K562 treated with DMSO at 1 percent for 12 hours (cell line): ENCODE data around the gene PRR33. TPM values are rescaled to one million over a fixed set of nuclear protein-coding genes. Genes with fewer than 3 reads are reported as not detected.

Experiments
- total RNA-seq: library from RNA; unstranded; fragments of 300-600 nt; gene quantifications from 2 replicates; pipeline ENCODE4 v1.2.3, GENCODE V29; 2022; ENCODE audit not compliant: insufficient read depth

PRR33 gene
- not detected in 2 replicates for total RNA-seq

DNA sequence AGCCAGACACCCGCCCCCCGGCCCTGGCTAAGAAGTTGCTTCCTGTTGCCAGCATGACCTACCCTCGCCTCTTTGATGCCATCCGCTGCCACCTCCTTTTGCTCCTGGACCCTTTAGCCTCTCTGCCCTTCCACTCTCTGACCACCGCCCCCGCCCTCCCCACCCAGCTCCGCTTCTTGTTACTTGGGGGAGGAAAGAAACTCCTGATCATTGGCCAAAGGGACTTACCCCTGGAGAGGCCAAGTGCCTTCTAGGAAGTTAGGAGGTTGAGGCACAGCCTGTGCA is at the start of gene PRR33:
Gene PRR33 (minus strand): TSS at position 65 of the 285 bp plus-strand sequence. CDS start 1,311 bp downstream, outside the sequence.

DNA sequence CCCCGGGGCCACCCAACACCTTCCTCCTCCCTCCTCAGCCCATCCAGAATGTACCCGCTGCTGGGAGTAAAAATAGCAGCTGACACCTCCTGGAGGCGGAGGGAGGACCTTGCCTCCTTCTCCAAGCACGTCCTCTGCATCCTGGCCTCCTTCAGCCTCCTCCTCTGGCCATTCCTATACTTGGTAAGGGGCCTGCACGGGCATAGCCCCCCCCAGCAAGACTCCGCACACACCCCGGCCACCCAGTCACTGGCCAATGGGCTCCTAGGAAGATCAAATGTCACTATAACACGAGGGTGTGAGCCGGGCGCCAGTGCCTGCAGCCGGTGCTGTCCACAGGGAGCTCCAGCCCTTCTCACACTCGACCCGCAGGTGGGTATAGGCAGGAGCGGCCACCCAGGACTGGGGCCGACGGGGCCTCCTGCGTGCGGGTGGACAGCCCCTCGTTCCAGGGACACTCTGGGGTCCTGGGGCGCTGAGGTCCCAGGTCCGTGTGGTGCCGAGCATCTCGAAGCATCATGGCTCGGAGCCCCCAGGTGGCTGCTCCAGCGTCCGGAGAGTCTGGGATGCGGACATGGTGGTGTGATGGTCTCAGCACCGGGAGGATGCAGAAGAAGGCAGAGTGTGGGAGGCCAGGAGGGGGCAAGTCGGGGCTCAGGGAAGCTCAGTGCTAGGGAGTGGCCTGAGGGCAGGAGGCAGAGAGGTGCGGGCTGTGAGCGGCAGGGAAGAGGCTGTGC is 27.9 kb upstream of the PRR33 start, which contains the start of gene TNNT3:
Gene TNNT3 (plus strand): TSS at position 313 of the 737 bp plus-strand sequence. CDS start 3,172 bp downstream, outside the sequence.

GRCh38 chr11:1852877-1853276 is 38.8 kb downstream of the PRR33 start, which contains the start of gene LSP1:
LSP1 (plus strand) TSS chr11:1853084; CDS start chr11:1853145, 61 bp downstream.

DNA sequence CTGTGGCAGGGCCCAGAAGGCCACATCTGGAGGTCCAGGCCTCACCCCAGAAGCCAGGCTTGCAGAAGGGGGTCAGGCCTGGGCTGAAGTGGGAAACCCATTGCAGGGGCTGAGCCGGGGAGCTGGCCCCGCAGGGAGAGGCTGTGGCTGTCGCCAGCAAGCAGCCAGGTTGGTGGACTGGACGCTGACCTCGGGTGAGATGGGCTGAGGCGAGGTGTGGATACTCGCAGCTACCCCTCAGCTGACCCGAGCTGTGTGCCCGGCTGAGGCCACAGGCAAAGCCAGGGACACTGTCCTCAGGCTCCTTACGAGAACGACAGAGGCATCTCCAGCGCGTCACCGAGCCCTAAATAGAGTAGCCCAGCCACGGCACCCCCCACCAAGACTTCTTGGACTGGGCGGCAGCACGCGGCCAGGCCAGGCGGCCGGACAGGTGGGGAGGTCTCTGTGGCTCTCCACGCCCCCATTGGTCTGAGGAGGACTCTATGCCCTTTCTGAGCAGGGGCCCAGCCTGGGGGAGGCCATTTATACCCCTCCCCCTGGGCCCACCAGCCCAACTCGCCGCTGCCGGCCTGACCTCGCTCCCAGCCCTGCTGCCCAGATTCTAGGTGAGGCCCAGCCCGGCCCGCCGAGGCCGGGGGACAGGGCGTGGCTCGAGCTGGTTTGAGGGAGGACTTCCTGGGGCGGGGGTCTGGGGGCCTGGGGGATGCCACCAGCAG is 53.1 kb downstream of the PRR33 start, which contains the start of gene TNNI2:
Gene TNNI2 (plus strand): TSS at position 556 of the 719 bp plus-strand sequence. CDS start 716 bp downstream, outside the sequence.

Other genes with a start within 250 kb of the PRR33 start
- not detected in 2 replicates for gene KRTAP5-6, start 194.7 kb downstream of the PRR33 start, total RNA-seq
- gene IFITM10, start 141.3 kb downstream of the PRR33 start, total RNA-seq: 0.41 TPM in 1 of 2 replicates, not detected in the other
- gene CTSD, start 128.0 kb downstream of the PRR33 start, total RNA-seq: 308 and 351 TPM in 2 replicates
- gene SYT8, start 56.9 kb downstream of the PRR33 start, total RNA-seq: not detected in 2 replicates
- gene TNNI2, start 52.9 kb downstream of the PRR33 start, total RNA-seq: not detected in 2 replicates
- gene LSP1, start 38.8 kb downstream of the PRR33 start, total RNA-seq: not detected in 2 replicates
- not detected in 2 replicates for gene TNNT3, start 27.8 kb upstream of the PRR33 start, total RNA-seq
- gene MRPL23, start 55.4 kb upstream of the PRR33 start, total RNA-seq: 52.9 and 69.1 TPM in 2 replicates
- gene H19, start 105.9 kb upstream of the PRR33 start, total RNA-seq: 1.2 and 2.0 TPM in 2 replicates
- not detected in 2 replicates for gene IGF2, start 247.5 kb upstream of the PRR33 start, total RNA-seq